GM18520 (cell line): Measurements from ENCODE around the gene SEZ6.
A peak's percentile ranks its signal among the peaks of the same experiment; 100 is the strongest.

ENCODE experiments used
- ATAC-seq: cut with Tn5 transposase; IDR thresholded peaks from one replicate; pipeline ENCODE4 v1.9.1; 2021; ENCODE audit not compliant: unreplicated experiment

Gene SEZ6

DNA sequence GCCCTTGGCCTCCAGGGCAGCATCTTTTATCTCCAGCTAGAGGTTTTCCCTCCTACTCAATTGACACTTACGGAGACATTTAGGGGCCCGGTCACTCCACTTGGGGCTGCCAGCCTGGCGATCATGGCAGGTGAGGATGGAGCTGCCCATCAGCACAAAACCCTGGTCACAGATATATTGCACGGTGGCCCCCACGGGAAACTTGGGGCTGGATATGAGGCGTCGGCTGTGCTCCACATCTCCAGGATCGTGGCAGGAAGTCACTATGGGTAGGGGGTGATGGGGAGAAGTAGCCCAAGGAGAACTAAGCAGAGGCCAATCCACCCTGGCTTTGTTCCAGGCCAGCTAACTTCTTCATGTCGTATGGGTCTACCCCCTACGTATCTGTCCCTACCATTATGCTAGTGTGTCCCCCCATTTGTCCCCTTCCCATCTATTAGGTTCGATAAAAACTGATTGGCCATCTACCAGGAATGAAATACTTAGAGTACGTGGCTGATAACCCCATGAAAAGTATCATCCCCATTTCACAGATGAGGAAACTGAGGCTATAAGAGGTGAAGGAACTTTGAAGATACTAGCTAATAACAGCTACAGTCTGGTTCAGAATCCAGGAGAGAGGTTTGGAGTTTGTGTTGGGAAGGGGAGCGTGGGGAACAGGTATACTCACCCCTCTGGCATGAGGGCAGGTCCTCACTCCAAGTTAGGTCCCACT is 48.4 kb downstream of the SEZ6 start:
- no peak for ATAC-seq

DNA sequence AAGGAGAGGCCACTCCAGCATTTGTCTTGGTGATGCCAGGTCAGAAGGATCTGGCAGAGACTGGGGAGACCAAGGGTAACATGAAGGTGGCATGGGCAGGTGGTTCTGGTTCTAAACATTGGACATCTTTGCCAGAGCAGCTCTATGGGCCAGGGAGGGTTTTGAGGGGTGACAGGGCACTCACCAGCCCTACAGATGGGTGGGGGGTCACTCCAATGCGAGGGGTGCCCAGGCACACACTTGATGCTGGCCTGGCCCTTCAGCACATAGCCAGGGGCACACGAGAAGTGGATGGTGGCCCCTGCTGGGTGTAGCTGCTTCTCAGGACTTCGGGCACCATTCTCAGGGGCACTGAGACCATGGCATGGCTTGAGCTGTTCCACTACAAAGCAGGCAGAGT is 49.0 kb downstream of the SEZ6 start:
- ATAC-seq = no peak

DNA sequence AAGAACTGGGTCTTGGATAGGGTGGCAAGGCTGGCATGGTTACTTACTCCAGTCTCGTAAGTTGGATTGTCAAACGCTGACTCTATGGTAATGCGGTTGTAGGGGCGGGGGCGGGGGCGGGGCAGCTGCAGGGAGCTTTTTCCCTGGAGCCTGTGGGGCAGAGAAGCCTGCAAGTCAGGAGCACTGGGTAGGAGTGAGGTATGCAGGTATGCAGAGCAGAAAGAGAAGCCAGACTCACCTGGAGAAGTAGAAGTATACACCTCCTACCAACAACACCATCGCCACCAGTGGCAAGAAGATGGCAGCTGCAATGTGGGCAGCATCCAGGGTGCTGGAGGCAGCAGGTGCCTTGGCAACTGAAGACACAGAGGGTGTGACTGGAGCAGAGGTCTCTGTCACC is 49.7 kb downstream of the SEZ6 start:
- no peak for ATAC-seq

DNA sequence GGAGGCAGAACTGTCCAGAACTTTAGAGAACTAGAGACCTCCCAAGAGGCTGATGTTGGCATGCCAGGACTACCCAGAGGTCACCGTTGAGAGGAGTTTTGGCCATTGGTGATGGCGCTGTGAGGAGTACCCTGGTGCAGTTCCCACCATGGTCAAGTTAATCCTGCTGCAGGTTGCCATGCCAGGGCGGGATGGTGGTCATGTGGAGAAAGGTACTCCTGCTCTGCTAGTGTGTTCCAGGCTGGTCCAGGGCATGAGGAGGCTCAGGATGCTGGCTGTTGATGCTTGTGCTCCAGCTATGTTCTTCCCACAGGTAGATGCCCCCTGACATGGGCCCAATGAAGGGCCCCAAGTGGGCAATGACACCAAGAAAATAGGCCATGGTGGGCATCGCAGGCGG is 50.4 kb downstream of the SEZ6 start:
- no peak for ATAC-seq

DNA sequence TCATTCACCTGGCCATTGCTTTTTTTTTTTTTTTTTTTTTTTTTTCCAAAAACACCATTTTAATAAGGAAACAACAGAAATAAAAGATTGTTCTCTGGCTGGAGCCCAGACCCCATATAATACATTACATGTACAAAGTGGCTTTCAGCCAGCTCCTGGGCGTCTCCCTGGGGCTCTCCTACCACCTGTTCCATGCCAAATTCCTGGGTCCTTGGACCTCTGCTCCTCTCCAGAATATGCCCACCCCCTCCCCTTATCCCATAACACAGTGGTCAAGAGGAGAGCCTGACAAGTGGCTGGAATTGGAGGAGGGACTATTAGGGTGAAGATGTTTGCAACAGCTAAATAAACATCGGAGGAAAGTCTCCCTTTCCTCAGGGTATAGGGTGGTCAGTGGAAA is 50.9 kb downstream of the SEZ6 start:
- ATAC-seq = no peak

DNA sequence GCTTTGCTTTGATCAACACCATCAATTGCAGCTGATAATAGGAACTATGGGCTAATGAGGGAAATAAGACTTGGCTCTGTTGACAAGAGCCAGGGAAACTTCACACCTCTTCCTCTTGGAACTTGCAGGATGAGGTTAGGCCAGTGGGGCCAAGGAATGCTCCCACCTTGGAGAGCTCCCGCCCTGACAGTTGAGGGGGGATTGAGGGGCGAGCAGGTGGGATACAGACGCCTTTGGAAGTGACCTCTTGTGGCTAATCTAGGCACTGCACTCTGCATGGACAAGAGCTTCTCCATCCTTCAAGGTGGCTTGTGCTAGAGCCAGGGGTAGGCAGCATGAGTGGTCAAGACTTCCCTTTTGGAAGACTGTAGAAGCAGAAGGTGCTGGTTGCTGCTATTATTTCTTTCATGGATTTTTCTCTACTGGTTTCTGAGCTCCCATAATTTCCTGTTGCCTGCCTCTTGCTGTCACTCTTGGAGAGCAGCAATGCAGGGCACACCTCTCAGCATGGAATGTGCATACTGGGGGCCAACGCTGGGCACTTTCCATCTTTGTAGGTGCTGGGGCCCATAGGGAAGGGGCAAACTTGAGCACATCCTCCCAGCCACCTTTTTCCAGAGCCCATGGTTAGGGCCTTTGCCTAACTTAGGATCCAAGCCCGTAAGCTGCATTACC is 52.3 kb downstream of the SEZ6 start:
- no peak for ATAC-seq

DNA sequence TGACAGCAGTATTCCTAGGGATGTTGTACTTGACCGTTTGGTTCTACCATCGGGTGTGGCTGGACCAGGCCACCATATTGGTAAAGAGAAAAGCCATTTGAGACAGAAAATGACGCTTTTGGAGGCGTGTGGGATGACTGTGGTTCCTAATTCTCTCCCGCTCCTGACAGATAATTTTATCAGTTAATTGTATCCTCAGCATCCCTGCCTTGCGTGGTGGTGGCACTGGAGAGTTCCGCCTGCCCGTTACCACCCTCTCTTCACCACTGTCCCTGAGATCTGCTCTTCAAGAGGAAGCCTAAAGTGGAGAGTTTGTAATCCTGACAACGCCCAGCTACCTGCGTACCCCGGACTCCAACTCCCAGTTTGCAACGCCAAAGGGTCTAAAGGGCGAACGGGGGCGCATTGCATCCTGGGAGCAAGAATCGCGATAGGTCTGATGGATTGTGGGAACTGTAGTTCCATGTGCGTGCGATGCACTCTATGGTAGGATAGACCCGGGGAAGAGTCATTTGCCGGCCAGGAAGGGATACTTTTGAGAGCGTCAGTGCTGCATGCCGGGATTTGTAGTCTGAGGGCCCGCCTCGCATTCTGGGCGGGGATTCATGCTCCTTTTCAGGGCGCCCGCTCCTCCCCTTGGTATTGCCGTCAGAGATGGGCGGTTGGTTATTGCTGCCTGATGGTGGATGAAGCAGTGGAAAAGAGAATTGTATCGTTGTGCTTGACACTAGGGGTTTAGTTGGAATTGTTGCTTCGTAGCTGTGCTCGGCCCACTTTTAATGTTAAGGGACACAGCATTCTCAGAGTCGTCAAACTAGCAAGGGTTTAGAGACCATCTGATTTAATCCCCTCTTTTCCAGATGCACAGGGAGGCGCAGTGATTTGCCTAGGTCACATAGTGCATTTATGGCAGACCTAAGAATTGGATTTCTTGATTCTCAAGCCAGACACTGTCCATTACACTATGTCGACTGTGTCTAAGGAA is 53.5 kb downstream of the SEZ6 start:
- ATAC-seq = peak; percentile 46

DNA sequence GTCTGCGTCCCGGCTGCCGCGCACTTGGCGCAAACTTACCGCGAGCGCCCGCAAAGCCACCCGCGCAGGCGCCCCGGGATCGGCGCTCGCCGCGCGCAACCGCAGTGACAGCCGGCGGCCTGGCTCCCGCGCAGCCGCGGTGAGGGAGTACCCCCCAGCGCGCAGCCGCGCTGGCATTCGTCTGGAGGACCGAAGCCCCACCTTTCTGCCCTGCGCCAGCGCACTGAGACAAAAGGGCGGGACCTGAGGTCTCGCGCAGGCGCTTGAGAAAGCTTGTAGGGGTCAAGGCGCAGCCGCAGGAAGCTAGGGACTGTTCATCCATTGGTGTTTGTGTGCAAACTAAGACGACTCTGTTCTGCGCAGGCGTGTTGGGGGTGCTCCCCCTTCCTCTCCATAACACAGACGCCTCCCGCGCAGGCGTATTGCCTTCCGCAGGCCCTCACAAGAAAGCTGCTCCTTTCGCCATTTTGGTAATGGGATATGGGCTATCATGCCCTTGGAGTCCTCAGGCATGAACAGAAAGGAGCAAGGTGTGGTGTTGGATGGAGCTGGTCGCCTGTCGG is 54.3 kb downstream of the SEZ6 start, which contains the start of gene PHF12:
Gene PHF12, minus strand, starts transcription at position 91 of the 563 bp plus-strand sequence. CDS start 558 bp downstream, outside the sequence.
- ATAC-seq = peak; percentile 68

DNA sequence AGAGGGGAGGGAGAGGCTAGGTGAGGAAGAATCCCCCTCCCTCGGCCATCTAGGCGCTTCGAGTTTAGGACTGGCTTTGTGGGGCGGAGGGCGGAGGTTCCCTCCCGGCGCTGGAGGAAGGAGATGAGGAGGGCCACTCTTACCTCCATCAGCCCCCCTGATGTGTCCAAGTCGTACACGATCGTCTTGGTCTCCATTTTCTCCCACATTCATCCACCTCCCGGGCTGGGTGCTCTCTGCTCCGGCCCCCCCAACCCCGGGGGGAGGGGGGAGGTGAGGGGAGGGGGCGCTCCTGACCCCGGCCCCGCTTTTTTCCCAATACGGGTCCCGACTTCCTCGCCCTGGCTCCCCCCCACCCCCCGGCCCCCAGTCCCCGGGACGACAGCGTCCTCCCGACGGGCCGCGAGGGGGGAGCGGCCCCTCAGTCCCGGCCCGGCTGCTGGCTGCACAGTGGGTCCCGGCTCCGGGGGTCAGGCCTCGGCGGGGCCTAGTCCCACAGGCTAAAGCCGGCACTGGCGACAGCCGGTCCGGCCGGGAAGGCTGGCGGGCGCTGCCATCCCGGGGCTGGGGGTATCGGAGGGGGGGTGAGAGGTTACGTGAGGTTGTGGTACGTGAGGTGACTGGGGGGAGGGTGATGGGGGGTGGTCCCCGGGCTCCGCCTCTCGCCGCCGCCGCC is 54.9 kb downstream of the SEZ6 start:
- ATAC-seq = no peak

DNA sequence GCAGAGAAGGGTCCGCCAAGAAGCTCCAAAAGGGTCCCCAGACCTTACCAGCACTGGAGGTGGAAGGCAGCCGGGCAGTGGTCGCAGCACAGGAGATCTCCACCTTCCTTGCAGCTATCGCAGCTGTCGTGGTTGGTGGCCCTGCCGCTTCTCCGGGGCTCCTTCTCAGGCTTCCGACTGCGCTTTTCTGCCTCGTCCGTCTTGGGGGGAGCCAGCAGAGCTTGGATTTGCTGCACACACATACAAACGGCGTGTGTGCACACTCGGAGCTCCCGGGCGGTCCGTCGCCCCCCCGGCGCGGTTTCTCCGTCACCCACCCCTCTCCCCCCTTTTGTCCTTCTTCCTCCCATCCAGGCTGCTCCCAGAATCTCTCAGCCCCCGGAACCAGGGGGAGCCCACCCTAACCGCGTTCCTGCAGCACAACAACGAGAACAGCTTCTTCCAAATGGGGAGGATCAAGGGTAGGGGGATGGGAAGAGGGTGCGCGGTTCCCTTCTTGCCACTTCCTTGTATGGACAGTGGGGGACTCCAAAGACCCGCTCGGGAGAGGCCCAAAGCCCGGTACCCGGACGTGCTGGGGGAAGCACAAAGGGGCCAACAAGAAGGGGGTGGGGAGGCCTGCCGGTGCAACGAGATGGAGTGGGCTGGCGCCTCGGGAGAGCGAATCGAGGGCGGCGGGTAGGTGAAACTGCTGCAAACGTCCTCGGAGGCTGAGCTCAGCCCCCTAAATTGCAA is 55.6 kb downstream of the SEZ6 start:
- ATAC-seq = no peak

DNA sequence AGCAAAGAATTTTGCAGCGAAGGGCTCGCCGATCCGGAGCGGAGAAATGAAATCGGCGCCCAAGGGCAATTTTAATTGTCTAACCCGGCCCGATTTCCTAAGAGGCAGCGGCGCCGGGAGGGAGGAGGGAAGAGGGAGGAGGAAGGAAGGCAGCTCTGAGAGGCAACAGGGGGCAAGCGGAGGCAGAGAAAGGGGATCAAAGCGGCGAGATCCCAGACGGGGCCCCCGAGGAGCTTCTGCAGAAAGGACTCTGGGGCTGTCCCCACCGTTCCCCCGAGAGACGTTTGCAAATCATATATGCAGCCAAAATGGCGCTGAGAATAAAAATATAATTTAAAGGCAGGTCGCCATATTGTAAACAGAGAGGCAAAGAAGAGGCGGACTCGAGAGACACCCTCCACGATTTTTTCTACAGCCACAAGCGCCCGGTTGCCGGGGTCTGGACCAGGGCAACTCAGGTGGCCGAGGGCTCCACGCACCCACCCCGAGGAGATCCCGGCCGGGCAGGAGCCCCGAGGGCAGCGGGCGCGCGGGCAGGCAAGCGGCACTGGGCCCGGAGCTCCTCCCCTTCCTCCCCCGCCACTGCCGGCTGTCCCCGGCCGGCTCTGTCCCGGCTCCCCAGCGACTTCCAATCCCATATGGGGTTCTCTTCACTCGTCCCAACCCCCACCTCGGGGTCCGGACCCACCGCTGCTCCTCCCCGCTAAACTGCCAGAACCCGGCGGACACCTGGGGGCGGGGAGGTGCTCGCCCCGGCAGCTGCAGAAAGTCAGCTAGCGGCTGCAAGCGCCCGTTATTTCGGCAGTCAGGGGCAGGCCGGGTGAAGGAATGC is 56.4 kb downstream of the SEZ6 start:
- no peak for ATAC-seq

DNA sequence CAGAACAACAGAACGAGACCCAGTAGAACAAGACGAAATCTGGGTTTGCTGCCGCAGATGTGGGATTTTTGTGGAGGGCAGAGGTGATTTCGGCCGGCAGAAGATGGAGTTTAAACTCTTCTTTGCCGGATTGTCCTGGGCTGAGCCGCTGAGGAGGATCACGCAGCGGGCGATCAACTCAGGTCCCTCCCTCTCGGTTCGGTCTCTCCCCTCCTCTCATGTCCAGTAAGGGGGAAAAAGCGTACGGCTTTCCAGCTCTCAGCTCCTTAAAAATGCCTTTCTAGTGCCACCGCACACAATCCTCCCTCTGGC is 57.0 kb downstream of the SEZ6 start:
- ATAC-seq = no peak

DNA sequence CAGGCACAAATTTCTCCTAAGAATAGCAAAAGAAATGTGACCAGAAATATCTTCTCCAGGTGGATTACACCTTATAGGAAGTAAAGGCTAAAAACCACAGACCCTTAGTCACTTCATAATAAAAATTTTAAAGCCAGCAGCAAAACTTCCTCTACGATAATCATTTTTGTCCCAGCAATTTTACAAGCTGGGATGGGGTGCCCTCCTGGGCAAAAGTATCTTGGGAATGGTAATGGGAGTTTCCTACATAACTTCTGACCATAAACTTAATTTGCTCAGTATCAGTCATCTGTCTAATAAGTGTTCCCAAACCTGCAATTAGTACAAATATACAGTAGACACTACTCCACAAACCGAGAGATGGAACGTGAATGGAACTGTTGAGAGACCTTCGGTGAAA is 57.5 kb downstream of the SEZ6 start:
- no peak for ATAC-seq

DNA sequence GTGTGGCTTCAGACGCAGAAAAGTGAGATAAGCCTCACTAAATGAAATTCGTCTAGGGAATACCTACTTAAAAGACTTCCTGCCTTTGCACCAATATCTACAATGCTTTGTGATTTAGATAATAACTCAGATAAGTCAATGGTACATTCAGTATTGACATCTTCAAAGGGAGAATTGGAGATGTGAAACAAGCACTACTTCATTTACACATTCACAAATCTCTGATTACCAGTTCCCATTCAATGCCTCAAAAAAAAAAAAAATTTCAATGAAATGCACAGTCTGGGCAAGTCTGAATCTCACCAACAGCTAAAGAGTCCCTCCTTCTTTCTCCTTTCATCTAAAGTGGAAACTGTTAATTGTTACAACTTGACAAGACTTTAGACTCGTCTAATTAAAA is 58.2 kb downstream of the SEZ6 start:
- ATAC-seq = no peak

DNA sequence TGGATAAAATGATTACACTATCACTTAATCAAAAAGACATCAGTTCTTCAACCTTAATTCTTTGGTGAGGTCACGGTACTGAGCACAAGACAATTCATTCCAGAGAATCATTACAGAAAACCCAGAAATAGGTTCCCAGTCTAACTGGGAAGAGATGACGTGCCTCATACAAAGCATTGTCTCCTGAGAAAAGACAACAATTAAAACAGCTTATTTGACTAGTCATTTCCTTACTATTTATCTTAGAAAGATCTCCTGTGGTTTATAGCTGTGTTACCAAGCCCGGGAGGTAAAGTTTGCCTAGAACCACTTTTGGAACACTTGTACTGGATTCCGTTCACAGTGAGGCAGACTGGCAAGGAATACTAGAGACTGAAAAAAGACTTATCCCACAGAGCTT is 59.6 kb downstream of the SEZ6 start:
- no peak for ATAC-seq

DNA sequence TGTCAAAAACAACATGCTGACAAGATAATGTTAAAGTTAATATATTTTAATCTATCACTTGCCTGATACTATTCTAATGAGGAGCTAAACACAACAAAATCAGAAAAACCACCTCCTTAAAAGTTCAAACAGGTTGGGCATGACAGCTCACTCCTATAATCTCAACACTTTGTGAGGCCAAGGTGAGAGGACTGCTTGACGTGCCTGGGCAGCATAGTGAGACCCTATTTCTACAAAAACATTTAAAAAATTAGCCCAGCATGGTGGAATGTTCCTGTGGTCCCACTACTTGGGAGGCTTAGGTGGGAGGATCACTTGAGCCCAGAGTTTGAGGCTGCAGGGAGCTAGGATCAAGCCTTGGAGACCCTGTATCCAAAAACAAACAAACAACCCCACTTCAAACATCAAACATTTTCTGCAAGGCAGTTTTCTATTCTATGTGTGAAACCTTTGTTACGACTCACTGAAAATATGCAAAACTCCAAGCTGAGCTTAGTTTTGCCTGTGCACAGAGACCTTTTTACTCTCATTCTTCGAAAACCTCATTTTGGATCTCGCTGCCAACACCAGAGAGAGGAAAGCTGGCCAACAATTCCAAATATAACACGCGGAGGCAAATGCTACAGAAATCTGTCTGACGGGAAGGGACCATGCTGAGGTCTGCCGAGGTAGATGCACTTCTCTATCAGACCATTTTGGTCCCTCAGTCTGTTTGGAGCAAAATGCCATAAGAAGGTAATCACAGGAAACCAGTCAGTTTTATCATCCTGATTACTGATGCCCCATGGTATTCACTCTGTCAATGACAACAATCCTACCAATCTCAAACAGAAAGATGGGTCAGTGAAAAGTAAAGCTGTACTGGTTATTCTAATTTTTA is 60.7 kb downstream of the SEZ6 start:
- ATAC-seq = no peak

DNA sequence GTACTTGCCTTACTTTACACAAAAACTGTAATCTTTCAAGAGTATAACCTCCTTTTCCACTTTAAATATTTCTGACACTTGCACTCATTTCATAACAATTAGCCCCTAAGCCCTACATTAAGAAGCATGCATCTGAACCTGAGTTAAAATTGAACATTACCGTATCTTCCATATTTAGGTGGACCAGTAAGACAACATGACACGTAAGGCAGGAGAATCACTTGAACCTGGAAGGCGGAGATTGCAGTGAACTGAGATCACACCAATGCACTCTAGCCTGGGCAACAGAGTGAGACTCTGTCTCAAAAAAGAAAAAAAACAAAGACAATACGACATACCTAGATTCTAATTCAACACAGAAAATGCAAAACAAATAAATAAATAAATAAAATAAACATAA is 61.5 kb downstream of the SEZ6 start:
- ATAC-seq = no peak

DNA sequence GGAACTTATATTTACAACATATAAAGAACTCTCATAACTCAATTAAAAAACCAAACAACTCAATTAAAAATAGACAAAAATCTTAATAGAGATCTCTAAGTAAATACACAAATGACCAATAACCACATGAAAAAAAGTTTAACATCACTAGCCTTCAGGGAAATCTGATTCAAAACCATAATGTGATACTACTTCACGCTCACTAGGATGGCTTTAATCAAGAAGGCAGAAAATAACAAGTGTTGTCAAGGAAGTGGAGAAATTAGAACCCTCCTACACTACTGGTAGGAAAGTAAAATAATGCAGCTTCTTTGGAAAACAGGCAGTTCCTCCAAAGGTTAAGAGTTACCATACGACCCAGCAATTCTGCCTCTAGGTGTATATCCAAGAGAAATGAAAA is 62.9 kb downstream of the SEZ6 start:
- ATAC-seq = no peak
